GM19397 (cell line): ENCODE data around the gene C14orf132.

Source experiments
- ATAC-seq: cut with Tn5 transposase; IDR thresholded peaks from one replicate; pipeline ENCODE4 v1.9.1; 2021; ENCODE audit warnings: mild to moderate bottlenecking, moderate library complexity; ENCODE audit not compliant: unreplicated experiment

The C14orf132 gene

DNA sequence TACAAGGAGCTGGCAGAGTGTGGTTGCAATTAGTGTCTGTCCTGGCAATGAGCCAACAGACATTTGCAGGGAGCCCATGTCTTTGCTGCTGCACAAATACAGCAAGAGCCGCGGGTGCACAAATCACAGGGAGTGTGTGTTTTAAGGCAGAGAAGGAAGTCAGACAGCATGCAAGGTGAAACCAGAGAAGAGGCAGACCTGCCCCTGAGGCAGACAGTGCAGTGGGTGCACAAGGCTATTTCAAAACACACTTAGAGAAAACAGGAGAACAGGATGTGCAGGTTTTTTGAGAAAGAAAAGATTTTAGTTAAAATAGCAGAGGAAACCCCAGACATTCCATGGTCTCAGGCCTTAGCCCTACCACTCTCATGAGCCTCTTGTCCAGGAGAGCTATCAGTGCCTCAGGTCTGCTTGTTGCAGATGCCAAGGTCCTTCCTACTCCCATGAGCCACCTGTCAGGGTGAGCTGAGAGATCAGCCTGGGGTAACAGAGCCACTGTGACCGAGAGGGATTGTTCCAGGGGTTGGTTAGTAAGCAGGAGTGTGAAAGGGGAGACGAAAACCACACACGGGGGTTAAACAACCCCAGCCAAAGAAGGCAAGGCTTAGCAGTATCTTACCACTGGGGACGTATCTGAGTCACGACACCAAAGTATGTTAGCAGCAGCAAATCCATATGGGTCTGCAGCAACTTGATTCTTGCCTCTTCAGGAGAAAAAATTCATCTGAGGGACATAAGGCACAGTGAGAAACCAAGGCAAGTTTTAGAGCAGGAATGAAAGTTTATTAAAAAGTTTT lies 78.1 kb downstream of the C14orf132 start:
- ATAC-seq: no peak

DNA sequence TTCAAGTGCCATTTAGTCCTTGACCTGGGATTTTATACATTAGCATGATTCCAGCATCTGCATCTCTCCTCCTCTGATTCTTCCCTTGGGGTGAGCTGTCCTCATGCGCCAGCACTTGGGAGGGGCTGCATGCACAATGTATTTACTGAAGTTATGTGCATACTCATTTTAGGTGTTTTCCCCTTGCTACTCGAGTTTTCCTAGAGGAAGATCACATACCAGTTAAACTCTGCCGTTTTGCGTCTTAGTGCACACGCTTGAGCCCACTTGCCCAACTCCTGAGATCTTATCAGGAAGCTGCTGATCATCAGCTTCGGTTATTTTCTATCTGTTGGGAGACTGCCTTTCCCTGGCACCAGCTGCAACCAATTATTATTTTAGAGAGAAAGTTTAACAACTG lies 78.8 kb downstream of the C14orf132 start:
- ATAC-seq: no peak

DNA sequence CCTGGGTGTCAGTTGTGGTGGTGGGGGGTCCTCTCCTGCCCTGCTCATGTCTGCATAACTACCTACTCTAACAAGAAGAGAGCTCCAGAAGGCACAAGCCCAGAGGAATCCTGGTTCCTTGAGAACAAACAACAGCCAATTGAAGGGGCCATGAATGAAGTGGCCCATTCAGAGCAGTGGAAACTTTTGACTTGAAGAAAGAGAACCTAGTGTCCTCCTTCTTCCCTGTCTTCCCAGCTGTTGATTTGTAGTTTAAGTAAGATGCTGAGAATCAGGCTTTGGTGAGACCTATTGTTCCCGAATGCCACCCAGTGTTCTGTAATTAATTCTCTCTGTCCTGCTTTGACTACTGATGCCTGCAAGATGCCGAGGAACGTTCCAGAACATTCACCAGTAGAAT lies 79.2 kb downstream of the C14orf132 start:
- ATAC-seq: no peak

DNA sequence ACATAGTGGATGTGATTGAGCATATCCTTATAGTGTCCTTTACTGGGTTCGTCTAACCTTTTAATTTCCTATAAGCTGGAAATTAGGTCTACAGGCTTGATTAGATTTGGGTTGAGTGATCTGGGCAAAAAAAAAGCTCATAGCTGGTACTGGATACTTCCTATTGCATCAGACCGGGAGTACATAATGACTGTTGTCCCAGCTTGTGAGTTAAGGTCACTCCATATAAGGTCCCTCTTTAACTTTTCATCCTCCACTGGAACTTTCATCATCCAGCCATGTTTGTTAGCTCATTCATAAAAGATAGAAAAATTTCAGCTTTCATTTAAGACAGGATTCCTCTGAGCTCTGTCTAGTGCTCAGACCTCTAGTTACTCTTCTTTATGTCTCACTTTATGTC lies 80.8 kb downstream of the C14orf132 start:
- no peak for ATAC-seq

DNA sequence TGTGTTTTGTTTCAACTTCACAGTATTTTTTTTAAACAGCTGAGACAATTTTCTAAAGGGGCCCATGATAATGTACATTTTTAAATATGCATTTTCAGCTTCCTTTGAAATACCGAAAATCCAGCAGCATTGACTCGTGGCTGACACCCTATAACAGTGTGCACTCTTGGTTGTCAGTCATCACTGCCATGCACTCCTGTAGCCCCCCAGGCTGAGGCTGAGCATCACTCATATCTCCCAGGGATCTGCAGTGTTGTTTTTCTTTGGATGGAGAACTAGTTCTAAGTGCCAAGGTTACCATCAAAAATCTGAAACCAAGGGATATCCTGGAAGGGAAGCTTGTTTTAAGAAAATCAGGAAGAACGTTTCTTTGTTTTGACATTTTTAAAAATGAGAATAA lies 81.2 kb downstream of the C14orf132 start:
- ATAC-seq: no peak

DNA sequence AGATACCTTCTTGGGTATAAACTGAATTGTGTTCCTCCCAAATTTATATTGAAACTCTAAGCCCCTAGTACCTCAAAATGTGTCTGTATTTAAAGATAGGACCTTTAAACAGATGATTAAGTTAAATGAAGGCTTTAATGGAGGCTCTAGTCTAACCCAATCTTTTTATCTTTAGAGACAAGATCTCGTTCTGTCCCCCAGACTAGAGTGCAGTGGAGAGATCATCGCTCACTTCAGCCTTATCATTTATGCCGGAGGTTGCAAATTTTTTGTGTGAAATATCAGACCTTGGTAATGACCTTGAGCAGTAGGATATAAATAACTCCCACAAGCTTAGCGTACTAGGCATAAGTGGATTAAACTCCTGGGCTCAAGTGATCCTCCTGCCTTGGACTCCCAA lies 81.8 kb downstream of the C14orf132 start:
- no peak for ATAC-seq

DNA sequence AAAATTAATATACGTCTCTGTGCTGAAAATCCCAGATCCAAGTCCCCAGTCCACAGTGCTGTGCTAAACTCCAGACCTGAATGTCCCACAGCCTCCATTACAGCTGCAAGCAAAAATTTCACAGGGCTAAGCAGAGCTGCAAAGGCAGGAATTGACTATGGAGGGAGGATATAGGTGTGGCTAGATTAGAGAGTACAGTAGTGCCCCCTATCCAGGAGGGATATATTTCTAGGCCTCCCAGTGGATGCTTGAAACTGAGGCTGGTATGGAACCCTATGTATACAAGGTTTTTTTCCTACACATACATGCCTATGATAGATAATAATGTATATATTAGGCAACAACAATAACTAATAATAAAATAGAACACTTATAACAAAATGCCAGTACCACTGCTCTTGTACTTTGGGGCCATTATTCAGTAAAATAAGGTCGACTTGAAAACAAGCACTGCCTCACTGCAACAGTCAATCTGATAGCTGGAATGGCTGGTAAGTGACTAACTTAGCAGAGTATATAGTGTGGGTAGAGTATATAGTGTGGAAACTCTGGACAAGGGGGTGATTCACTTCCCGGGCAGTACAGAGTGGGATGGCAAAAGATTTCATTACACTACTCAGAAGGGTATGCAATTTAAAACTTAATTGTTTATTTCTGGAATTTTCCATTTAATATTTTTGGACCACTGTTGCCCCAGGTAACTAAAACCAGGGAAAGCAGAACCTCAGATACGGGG lies 82.7 kb downstream of the C14orf132 start:
- ATAC-seq: no peak

DNA sequence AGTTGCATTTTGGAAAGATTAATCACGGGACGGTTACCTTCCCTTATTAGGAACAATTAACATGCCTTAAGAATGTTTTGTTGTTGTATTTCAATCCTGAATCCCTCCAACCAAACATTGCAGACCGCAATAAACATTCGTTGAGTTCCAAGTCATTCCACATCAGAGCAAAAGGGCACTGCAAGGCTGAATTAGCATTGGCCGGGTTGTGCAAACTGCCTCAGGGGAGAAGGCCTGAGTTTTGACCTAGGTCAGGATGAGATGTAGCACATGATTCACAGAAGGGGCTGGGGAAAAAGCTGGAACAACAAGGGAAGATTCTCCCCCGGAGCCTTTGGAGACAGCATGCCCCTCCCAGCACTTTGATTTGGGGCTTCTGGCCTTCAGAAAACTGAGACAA lies 83.3 kb downstream of the C14orf132 start:
- ATAC-seq: no peak

DNA sequence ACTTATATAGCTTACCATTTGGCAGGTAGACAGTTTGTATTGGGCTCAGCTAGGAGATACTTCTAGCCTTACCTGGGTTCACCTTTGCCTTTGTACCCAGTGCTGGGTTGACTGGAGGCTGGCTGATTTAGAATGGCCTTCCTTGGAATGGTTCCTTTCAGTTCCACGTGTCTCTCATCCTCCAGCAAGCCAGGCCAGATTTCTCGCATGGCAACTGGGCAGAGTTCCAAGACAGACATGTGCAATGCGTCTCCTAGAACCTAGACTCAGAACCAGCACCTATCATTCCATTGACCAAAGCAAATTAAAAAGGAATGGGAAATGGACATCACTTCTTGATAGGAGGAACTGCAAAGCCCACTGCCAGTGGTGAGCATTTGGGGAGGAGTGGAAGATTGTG lies 86.4 kb downstream of the C14orf132 start:
- ATAC-seq: no peak

DNA sequence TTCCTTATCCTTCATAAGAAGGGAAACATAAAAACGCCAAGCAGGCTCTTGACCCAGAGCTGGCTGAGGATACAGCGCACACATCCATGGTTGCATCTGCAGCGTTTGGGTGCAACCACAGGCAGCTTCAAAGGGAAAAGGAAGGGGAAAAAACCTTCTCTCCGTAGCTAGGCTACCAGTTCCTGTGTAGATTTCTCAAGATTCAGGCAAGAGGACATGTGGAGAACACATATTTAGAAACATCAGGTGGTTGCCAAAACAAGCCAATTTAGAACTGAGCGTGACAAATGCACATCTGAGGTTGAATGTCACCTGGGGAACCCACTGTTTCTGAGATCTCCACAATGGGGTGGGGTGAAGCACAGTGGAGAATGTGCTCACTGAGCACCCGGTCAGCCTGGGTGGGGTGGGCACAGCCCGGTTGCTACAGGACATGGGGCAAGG lies 87.2 kb downstream of the C14orf132 start:
- ATAC-seq: no peak

DNA sequence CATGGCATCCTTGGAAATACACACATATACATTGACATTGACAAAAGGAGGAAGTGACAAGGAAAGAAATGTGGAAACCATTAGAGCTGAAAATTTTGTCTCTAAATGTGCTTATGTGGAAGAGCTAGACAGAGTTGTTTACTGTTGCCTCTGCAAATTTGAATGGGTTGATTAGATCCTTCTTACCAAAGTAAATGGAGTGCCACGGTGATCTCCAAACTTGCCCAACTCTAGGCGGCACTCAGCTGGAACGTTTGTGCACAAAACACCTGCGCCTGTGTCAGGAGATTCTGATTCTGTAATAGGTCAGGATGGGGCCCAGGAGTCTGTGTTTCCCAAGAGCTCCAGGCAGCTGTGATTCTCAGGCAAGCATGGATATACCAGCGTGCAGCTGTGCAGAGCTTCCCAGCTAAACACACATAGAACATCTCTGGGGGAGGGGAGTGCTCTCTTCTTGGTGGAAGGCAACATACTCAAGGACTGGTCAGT lies 87.7 kb downstream of the C14orf132 start:
- no peak for ATAC-seq

DNA sequence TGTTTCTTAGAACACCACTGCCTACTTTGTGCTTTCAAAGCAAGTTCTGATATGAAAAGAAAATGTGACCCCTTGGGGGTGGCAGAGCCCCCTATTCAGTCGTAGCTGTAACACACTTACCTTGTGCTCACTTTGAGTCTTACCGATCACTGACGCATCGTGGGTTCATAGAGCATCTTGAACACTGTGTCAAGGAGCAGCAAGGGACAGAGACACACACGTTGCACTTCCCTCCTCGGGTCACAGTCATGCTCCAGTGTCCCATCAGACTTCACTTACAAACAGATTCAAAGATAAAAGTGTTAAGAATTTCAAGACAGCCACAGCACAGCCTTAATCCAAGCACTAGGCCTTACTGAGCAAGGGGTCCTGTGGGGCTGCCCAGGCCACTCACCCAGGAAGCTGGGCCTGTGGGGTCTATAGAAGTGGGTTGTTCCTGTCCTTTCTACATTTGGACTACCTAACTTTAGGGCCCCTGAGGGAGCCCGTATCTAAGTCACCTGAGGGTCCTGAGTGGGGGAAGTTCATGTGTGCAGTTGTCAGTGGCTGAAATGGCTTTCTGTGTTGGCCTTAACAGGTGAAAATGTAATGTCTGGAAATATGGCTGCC lies 90.1 kb downstream of the C14orf132 start:
- no peak for ATAC-seq

DNA sequence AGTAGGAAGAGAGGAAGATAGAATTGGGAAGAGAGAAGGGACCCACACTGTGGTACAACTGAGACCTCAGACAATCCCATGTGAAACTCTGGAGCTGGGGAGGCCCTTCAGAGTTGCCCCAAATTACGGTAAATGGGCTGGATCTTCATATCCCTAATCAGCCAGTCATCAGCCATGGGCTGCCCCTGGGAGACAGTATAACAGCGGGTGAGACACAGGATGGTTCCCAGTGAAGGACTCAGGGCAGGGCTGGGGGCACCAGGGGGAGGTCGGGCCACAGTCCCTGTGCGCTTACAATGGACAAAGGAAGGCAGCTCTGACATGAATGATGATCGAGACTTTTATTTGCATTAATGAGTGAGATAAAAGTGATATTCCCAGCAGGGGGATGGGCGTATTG lies 91.2 kb downstream of the C14orf132 start:
- no peak for ATAC-seq

DNA sequence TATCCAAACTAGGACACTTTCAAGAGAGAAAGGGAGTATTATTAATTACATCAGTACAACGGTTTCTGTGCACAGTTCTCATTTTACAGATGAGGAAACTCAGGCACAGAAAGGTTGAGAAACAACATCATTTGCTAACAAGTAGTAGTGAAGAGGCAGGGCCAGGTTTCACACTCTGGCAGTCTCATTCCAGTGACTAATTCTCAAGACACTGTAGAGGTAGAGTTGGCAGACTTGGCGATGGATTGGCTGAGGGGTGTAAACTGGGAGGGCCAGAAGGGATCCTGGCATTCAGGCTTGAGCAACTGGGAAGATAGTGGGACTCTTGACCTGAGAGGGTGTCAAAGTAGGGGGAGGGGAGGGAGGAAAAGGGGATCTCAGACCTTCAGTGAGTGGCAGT lies 91.7 kb downstream of the C14orf132 start:
- ATAC-seq: no peak

DNA sequence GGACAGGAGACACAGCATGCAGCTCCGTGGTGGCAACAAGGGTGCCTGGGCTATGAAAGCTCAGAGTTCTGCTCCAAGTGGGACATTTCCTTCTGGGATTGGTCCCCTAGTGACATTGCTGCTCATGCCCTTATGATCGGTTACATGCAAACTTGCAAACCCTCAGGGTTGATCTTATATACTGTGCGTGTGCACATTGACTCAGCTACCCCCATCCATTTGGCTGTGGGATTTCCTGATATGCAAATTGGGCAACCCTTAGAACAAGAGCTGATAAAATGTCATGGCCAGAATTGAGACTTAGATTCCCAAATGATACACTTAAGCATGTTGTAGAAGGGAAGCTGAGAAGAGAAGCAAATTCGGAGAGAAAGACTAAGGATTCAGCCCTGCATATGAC lies 92.7 kb downstream of the C14orf132 start:
- no peak for ATAC-seq

DNA sequence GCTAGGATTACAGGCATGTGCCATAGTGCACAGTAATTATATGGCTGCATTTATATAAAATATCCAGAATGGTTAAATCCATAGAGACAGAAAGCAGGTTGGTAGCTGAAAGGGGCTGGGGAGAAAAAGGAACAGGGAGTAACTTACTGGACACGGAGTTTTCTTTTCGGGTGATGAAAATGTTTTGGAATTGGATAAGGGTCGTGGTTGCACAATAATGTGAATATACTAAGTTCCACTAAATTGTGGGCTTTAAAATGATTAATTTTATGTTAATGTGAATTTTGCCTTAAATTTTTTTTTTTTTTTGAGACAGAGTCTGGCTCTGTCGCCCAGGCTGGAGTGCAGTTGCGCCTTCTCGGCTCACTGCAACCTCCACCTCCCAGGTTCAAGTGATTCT lies 95.3 kb downstream of the C14orf132 start:
- no peak for ATAC-seq

DNA sequence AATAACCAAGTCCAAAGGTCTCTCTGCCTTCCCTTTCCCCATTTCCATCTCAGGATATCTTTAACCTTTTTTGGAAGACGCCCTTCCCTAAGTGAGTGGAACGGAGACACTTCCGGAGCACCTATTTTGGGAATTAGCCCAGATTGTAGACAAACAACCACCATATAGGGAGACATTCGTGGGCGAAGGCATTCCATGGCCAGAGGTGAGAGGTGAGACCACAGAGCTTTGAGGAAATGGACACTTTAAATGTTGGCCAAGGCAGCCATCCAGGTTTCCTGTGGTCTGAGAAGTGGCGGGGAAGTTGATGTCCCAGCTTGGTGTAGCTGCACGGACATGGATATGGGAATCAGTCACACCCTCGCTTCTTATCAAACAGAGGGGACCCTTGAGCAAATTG lies 96.1 kb downstream of the C14orf132 start:
- ATAC-seq: no peak

DNA sequence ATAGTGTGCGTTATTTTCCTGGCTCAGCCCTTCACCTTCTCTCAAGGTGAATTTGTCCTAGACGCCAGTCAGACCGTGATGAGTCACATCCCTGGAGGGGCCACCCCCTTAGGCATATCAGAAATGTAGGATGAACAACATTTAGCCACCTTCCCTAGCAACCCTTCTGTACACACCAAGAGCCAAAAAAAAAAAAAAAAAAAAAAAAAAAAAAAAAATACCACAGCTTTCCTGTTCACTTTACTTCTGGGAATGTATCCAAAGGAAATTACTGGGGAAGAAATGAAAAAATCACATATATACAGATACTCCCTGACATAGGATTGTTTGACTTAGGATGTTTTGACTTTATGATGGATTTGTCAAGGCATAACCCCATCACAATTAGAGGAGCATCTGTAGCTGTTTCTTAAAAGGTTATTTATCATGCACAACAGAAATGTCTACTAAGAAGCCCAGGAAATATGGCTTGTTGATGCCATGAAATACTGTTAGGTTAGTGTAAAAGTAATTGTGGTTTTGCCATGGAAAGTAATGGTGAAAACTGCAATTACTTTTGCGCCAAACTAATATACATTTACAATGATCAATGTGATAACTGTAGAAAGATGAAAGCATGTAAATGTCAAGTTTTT lies 97.3 kb downstream of the C14orf132 start:
- no peak for ATAC-seq

DNA sequence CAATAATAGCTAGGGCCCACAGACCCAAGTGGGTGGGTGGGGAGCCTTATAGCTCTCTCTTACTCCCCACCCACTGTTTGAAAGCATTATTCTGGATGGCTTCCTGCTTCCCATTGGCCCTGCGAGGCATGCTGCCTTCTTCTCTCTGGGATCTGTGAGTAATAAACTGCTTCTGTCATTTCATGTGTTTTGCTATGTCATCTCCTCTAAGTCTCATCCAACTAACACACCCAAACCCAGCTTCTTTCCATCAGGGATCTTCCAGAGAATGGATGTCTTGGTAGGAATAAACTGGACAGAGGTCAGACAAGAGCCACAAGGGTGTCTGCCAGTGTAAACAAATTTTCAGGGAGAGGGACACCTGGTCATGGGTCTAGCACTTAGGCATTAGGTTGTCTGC lies 99.1 kb downstream of the C14orf132 start:
- no peak for ATAC-seq

DNA sequence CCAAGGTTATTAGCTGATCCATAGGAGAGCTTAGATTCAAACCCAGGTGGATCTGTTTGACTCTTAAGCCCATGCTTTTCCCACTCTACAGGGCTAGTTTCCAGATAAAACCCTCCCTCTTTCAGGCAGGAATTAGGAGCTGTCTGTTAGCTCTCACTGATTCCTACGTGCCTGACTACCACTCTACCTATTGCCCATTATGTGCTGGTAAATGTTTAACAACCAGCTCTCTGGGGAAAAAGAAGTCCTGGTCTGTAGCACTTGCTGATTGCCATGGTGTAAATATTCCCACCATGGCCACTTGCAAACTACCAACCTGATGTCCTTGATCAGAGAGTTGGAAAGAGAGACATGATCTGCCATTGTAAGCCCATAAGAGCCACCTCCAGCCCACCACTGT lies 100.0 kb downstream of the C14orf132 start:
- no peak for ATAC-seq

DNA sequence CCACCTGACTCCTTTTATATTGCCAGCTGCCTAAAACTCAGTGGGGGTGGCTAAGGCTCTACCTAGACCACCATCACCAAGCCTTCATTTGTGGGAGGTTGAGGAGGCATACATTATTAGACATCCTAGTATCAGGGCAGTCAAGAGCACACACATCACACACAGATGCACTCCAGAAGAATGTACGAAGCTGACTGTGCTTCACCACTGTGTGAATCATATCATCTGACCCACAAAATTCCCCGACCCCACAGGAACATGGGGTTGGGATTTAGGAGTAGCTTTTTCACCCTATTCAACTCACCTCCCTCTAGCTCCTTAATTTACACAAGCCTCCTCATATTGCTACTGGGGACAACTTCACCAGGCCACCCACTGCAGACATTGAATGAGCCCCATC lies 100.7 kb downstream of the C14orf132 start:
- no peak for ATAC-seq
